Caco-2 (cell line): ENCODE data around the gene RTF2. TPM values are rescaled to one million over a fixed set of nuclear protein-coding genes. Genes with fewer than 3 reads are reported as not detected.

Experiments
- BruUV-seq: library from RNA; stranded (reverse); fragments of 400-500 nt; replicated peaks from 2 replicates; lab custom pipeline; 2021; lab: Mats Ljungman, UMichigan
- CTCF ChIA-PET: fragments of 300-600 bp; sonication (Branson Sonifier 250); formaldehyde crosslinking; loops from one replicate; lab custom pipeline; 2022; ENCODE audit warnings: antibody characterized with exemption; lab: Charles Lee
- POLR2A ChIA-PET: fragments of 300-600 bp; sonication (Branson Sonifier 250); formaldehyde crosslinking; loops from one replicate; lab custom pipeline; 2022; ENCODE audit warnings: antibody characterized with exemption; lab: Charles Lee
- DNase-seq, 2 experiments: peaks; one replicate each; pipeline versions ENCODE4 v3.0.0 to v3.0.0-alpha.2; 2020 to 2022
- H3K27me3 ChIP-seq: replicated peaks from 2 replicates; pipeline ENCODE4 v1.6.0; 2011; ENCODE audit warnings: low read length; ENCODE audit not compliant: control insufficient read depth, insufficient read depth
- H3K36me3 ChIP-seq: 2 replicates; pipeline ENCODE4 v1.5.1; 2011; ENCODE audit warnings: low read length; ENCODE audit not compliant: control insufficient read depth, insufficient read depth
- H3K4me1 ChIP-seq: fragments of 250-450 bp; sonication (Bioruptor Pico); 2 replicates; pipeline ENCODE4 v1.5.1; 2020; ENCODE audit warnings: mild to moderate bottlenecking
- H3K4me3 ChIP-seq: 2 replicates; pipeline ENCODE4 v1.5.1; 2011; ENCODE audit warnings: low read depth, mild to moderate bottlenecking, control low read depth, low read length
- H3K9me3 ChIP-seq: fragments of 250-450 bp; sonication (Bioruptor Pico); 2 replicates; pipeline ENCODE4 v1.5.1; 2020; ENCODE audit warnings: mild to moderate bottlenecking, moderate library complexity
- H3K27ac Mint-ChIP-seq: one replicate; pipeline ENCODE4 v1.8.0; 2022; ENCODE audit warnings: mixed read lengths; ENCODE audit not compliant: unreplicated experiment
- H3K27me3 Mint-ChIP-seq: one replicate; pipeline ENCODE4 v1.8.0; 2022; ENCODE audit warnings: mixed read lengths; ENCODE audit not compliant: insufficient read depth, unreplicated experiment
- H3K36me3 Mint-ChIP-seq: one replicate; pipeline ENCODE4 v1.8.0; 2022; ENCODE audit warnings: mild to moderate bottlenecking, mixed read lengths; ENCODE audit not compliant: insufficient read depth, unreplicated experiment
- H3K4me1 Mint-ChIP-seq: one replicate; pipeline ENCODE4 v1.8.0; 2022; ENCODE audit warnings: low read depth, mixed read lengths; ENCODE audit not compliant: unreplicated experiment
- H3K4me3 Mint-ChIP-seq: one replicate; pipeline ENCODE4 v1.8.0; 2022; ENCODE audit warnings: mild to moderate bottlenecking, moderate library complexity, mixed read lengths; ENCODE audit not compliant: unreplicated experiment
- H3K9me3 Mint-ChIP-seq: one replicate; pipeline ENCODE4 v1.8.0; 2022; ENCODE audit warnings: mixed read lengths; ENCODE audit not compliant: unreplicated experiment
- intact Hi-C: fragments of 100-400 bp; cut with micrococcal nuclease; formaldehyde crosslinking; loops from one replicate; pipeline ENCODE4 v1.10.0; 2022; ENCODE audit not compliant: unreplicated experiment
- total RNA-seq: library from RNA; stranded (reverse); gene quantifications from 2 replicates; pipeline ENCODE4 v1.2.3, GENCODE V29; 2022
- TF ChIP-seq, protein P1 (sequence below), 2 experiments: fragments of 200-600 bp in 1 of 2; IDR thresholded peaks; 1 replicate in 1 of 2; 2 replicates in 1 of 2; pipeline versions ENCODE4 v1.5.1 to v1.8.0; 2011 to 2022; ENCODE audit warnings: antibody characterized with exemption in 1 of 2, control low read depth in 1 of 2, inconsistent platforms in 1 of 2, low read depth in 1 of 2, low read length in 1 of 2, mild to moderate bottlenecking in 1 of 2, moderate library complexity in 1 of 2; ENCODE audit not compliant: insufficient read depth in 1 of 2, severe bottlenecking in 1 of 2, unreplicated experiment in 1 of 2

RTF2 gene
- total RNA-seq, 1 experiment from 2014 or later = 157 TPM

DNA sequence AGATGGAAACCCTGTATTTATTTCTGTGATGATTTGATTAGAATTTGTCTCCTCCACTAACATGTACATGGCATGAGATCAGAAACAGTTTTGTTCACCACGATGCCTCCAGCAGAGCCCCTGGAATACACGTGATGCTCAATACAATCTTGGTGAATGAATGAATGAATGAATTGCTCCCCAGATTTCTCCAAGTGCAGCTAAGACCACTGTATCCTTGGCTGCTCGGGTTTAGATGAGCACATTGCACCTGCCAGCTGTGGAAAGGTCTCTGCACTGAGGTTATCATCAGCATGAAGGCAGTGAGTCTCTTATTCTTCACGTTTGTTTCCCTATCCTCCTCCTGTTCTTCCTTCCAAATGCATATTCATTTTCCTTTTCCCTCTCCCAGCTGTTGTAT lies 38.5 kb upstream of the RTF2 start:
- intact Hi-C loops = no loop called here
- Mint-ChIP-seq H3K4me1 (peaks cover 19% of the 10 kb centered on the region), H3K4me3 (no peak overlapping the region), H3K27me3 (no peaks in the 10 kb centered on the region), H3K36me3 (no peaks in the 10 kb centered on the region), H3K9me3 (no peaks in the 10 kb centered on the region), H3K27ac (no peak overlapping the region)
- TF ChIP-seq, protein P1, sequence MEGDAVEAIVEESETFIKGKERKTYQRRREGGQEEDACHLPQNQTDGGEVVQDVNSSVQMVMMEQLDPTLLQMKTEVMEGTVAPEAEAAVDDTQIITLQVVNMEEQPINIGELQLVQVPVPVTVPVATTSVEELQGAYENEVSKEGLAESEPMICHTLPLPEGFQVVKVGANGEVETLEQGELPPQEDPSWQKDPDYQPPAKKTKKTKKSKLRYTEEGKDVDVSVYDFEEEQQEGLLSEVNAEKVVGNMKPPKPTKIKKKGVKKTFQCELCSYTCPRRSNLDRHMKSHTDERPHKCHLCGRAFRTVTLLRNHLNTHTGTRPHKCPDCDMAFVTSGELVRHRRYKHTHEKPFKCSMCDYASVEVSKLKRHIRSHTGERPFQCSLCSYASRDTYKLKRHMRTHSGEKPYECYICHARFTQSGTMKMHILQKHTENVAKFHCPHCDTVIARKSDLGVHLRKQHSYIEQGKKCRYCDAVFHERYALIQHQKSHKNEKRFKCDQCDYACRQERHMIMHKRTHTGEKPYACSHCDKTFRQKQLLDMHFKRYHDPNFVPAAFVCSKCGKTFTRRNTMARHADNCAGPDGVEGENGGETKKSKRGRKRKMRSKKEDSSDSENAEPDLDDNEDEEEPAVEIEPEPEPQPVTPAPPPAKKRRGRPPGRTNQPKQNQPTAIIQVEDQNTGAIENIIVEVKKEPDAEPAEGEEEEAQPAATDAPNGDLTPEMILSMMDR (IDR thresholded peaks at IDR 0.05; ENCODE audit: insufficient read depth in 1 of 2, low read depth in 1 of 2, low read length in 1 of 2, severe bottlenecking in 1 of 2, unreplicated experiment in 1 of 2) = no peak
- no peak overlapping the region for H3K4me3 ChIP-seq
- no TSS peak for BruUV-seq
- ChIA-PET POLR2A (no interaction called here), CTCF (no interaction called here)
- H3K36me3 ChIP-seq = no peaks in the 10 kb centered on the region
- H3K27me3 ChIP-seq = no peaks in the 10 kb centered on the region
- peaks cover 11% of the 10 kb centered on the region for H3K4me1 ChIP-seq
- DNase-seq = no peak
- H3K9me3 ChIP-seq = no peaks in the 10 kb centered on the region; the same call in 1 of the 2 replicates

DNA sequence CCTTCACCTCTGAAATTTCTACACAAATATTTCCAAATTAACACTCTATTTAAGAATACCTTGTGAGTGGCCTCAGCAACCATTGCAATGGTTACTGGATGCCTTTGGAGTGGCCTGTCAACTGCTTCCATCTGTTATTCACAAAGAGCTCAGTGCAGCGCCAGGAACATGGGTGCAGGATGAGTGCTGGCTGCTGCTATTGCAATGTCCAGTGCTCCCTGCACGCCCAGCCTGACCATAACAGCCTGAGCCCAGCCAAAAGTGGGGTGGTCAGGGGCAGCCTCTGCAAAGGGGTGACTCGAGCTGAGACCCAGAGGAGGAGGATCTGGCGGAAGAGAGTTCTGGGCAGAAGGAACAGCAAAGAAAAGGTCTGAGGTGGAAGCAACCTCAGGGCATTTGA lies 38.0 kb upstream of the RTF2 start:
- no TSS peak for BruUV-seq
- Mint-ChIP-seq H3K4me3 (no peak overlapping the region), H3K9me3 (no peaks in the 10 kb centered on the region), H3K36me3 (no peaks in the 10 kb centered on the region), H3K4me1 (peaks cover 19% of the 10 kb centered on the region), H3K27me3 (no peaks in the 10 kb centered on the region), H3K27ac (no peak overlapping the region)
- H3K9me3 ChIP-seq = no peaks in the 10 kb centered on the region; the same call in 1 of the 2 replicates
- H3K27me3 ChIP-seq = no peaks in the 10 kb centered on the region
- no peak for DNase-seq
- ChIA-PET POLR2A (no interaction called here), CTCF (no interaction called here)
- TF ChIP-seq, protein P1 (IDR thresholded peaks at IDR 0.05; ENCODE audit: insufficient read depth in 1 of 2, low read depth in 1 of 2, low read length in 1 of 2, severe bottlenecking in 1 of 2, unreplicated experiment in 1 of 2) = no peak
- peaks cover 11% of the 10 kb centered on the region for H3K4me1 ChIP-seq
- H3K4me3 ChIP-seq = no peak overlapping the region
- H3K36me3 ChIP-seq = no peaks in the 10 kb centered on the region
- intact Hi-C loops = no loop called here

DNA sequence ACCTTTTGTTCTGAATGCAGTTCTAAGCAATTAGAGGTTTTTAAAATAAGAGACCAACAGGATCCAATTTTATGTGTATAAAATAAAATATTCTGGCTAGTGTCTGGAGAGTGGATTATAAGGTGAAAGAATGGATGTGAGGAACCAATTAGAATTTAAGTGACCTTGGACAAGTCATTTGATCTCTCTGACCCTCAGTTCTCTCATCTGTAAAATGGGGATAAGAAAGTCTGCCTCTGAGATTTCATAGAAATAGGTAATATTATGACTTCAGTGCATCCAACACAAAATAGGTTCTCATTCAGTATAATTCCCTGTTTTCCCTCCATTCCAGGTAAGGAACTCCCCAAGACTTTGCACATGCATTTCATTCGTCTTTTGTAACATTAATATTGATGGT lies 37.5 kb upstream of the RTF2 start:
- Mint-ChIP-seq H3K27me3 (no peaks in the 10 kb centered on the region), H3K27ac (no peak overlapping the region), H3K36me3 (no peaks in the 10 kb centered on the region), H3K9me3 (no peaks in the 10 kb centered on the region), H3K4me3 (no peak overlapping the region), H3K4me1 (peaks cover 19% of the 10 kb centered on the region)
- ChIA-PET CTCF (no interaction called here), POLR2A (no interaction called here)
- intact Hi-C loops = no loop called here
- Histone ChIP-seq H3K4me3 (no peak overlapping the region), H3K27me3 (no peaks in the 10 kb centered on the region), H3K9me3 (no peaks in the 10 kb centered on the region; the same call in 1 of the 2 replicates), H3K36me3 (no peaks in the 10 kb centered on the region), H3K4me1 (peaks cover 11% of the 10 kb centered on the region)
- DNase-seq = no peak
- TF ChIP-seq, protein P1 (IDR thresholded peaks at IDR 0.05; ENCODE audit: insufficient read depth in 1 of 2, low read depth in 1 of 2, low read length in 1 of 2, severe bottlenecking in 1 of 2, unreplicated experiment in 1 of 2) = no peak
- no TSS peak for BruUV-seq
